ENCODE measurements around the gene MAGI2. TPM values are rescaled to one million over a fixed set of nuclear protein-coding genes. Genes with fewer than 3 reads are reported as not detected.

MAGI2 gene
- total and polyA plus RNA-seq, 2 donors (not counting 3 experiments of a cell fraction or from before 2014, with no cell fraction given) = 0.28 to 6.0 TPM

GRCh38 chr7:78176171-78176570 is 1277.3 kb downstream of the MAGI2 start:
- intact Hi-C loops (cut with micrococcal nuclease) = loop anchor here (2.0 kb wide), 1 partner anchor 163 kb away; no protein-coding TSS in a partner anchor
- no TSS peak for BruUV-seq (replicated peaks)
- DNase-seq (ENCODE audit: low read depth, low spot score) (no peak), FAIRE-seq (no peak)
- Histone ChIP-seq H3K36me3 (ENCODE audit: control insufficient read depth in 2 of 2, extremely low read depth in 1 of 2, insufficient read depth in 2 of 2, low read length in 2 of 2) (no peaks in the 10 kb centered on the region), H4K20me1 (replicated peaks; ENCODE audit: control insufficient read depth, extremely low read depth, insufficient read depth, low read length) (no peaks in the 10 kb centered on the region), H3K4me2 (ENCODE audit: insufficient read depth, low read length) (no peak overlapping the region), H3K27ac (ENCODE audit: insufficient read depth, low read depth, low read length) (no peak overlapping the region), H3K9me1 (replicated peaks; ENCODE audit: control insufficient read depth, extremely low read depth, insufficient read depth, low read length) (no peaks in the 10 kb centered on the region), H2AFZ (ENCODE audit: low read depth, low read length) (no peak overlapping the region), H3K27me3 (ENCODE audit: control insufficient read depth in 2 of 2, insufficient read depth in 2 of 2, low read length in 2 of 2) (no peaks in the 10 kb centered on the region), H3K79me2 (ENCODE audit: control insufficient read depth, insufficient read depth, low read length) (no peaks in the 10 kb centered on the region), H3K9me3 (replicated peaks; ENCODE audit: control insufficient read depth, insufficient read depth, low read length) (no peaks in the 10 kb centered on the region), H3K4me3 (replicated peaks in 1 of 3; ENCODE audit: insufficient read depth in 1 of 3, low read depth in 1 of 3, low read length in 3 of 3) (no peak overlapping the region), H3K9ac (replicated peaks; ENCODE audit: extremely low read depth, insufficient read depth, low read length) (no peak overlapping the region), H3K4me1 (ENCODE audit: control insufficient read depth, extremely low read depth, insufficient read depth, low read length) (no peaks in the 10 kb centered on the region)
- ChIA-PET CTCF (interaction anchor here (1.0 kb wide), 1 partner anchor 84 kb away, joined by 3 read pairs; no protein-coding TSS in a partner anchor), POLR2A (no interaction called here)
- no peak for TF ChIP-seq MAX (IDR thresholded peaks at IDR 0.05; ENCODE audit: insufficient read depth, insufficient read length)
- TF ChIP-seq POLR2A (IDR thresholded peaks at IDR 0.05; ENCODE audit: low read depth, low read length) = no peak
- no peak for TF ChIP-seq GATA2 (IDR thresholded peaks at IDR 0.05; ENCODE audit: insufficient read depth, insufficient read length, low read depth, low read length)
- no peak for TF ChIP-seq MYC (IDR thresholded peaks at IDR 0.05; ENCODE audit: low read depth, low read length)
- TF ChIP-seq EZH2 (IDR thresholded peaks at IDR 0.05; ENCODE audit: borderline replicate concordance, low read depth, low read length, severe bottlenecking) = no peak
- dilution Hi-C loops (cut with MboI; ENCODE audit: extremely low pct_ligation_motif_present, low sequenced_read_pairs) = no loop called here

- Histone ChIP-seq H3K4me3 (replicated peaks in 1 of 3; ENCODE audit: insufficient read depth in 1 of 3, low read depth in 1 of 3, low read length in 3 of 3) (no peak overlapping the region), H3K79me2 (ENCODE audit: control insufficient read depth, insufficient read depth, low read length) (no peaks in the 10 kb centered on the region), H3K9ac (replicated peaks; ENCODE audit: extremely low read depth, insufficient read depth, low read length) (no peak overlapping the region), H3K4me1 (ENCODE audit: control insufficient read depth, extremely low read depth, insufficient read depth, low read length) (no peaks in the 10 kb centered on the region), H3K9me1 (replicated peaks; ENCODE audit: control insufficient read depth, extremely low read depth, insufficient read depth, low read length) (no peaks in the 10 kb centered on the region), H3K27me3 (ENCODE audit: control insufficient read depth in 2 of 2, insufficient read depth in 2 of 2, low read length in 2 of 2) (no peaks in the 10 kb centered on the region), H2AFZ (ENCODE audit: low read depth, low read length) (no peak overlapping the region), H4K20me1 (replicated peaks; ENCODE audit: control insufficient read depth, extremely low read depth, insufficient read depth, low read length) (no peaks in the 10 kb centered on the region), H3K9me3 (replicated peaks; ENCODE audit: control insufficient read depth, insufficient read depth, low read length) (no peaks in the 10 kb centered on the region), H3K36me3 (ENCODE audit: control insufficient read depth in 2 of 2, extremely low read depth in 1 of 2, insufficient read depth in 2 of 2, low read length in 2 of 2) (no peaks in the 10 kb centered on the region), H3K27ac (ENCODE audit: insufficient read depth, low read depth, low read length) (no peak overlapping the region), H3K4me2 (ENCODE audit: insufficient read depth, low read length) (no peak overlapping the region)
- ChIA-PET POLR2A (no interaction called here), CTCF (interaction anchor here (1.0 kb wide), 1 partner anchor 83 kb away, joined by 3 read pairs; no protein-coding TSS in a partner anchor)
- DNase-seq (ENCODE audit: low read depth, low spot score) = peak; percentile 75
- TF ChIP-seq JUN (IDR thresholded peaks at IDR 0.05; ENCODE audit: borderline replicate concordance, insufficient read depth, insufficient read length, low read depth) (no peak), POLR2AphosphoS5 (IDR thresholded peaks at IDR 0.05; ENCODE audit: insufficient read depth, low read depth, low read length) (no peak), GATA2 (IDR thresholded peaks at IDR 0.05; ENCODE audit: insufficient read depth, insufficient read length, low read depth, low read length) (no peak), EZH2 (IDR thresholded peaks at IDR 0.05; ENCODE audit: borderline replicate concordance, low read depth, low read length, severe bottlenecking) (no peak), FOS (IDR thresholded peaks at IDR 0.05; ENCODE audit: borderline replicate concordance, insufficient read depth, low read length) (no peak), MAX (IDR thresholded peaks at IDR 0.05; ENCODE audit: insufficient read depth, insufficient read length) (no peak), POLR2A (IDR thresholded peaks at IDR 0.05; ENCODE audit: low read depth, low read length) (no peak), MYC (IDR thresholded peaks at IDR 0.05; ENCODE audit: low read depth, low read length) (no peak), CTCF (IDR thresholded peaks at IDR 0.05; ENCODE audit: extremely low read depth in 1 of 2, insufficient read depth in 1 of 2, low read depth in 1 of 2, low read length in 2 of 2) (no peak)
- no peak for FAIRE-seq
- no TSS peak for BruUV-seq (replicated peaks)
- intact Hi-C loops (cut with micrococcal nuclease) = loop anchor here (2.0 kb wide), 1 partner anchor 163 kb away; no protein-coding TSS in a partner anchor
- dilution Hi-C loops (cut with MboI; ENCODE audit: extremely low pct_ligation_motif_present, low sequenced_read_pairs) = no loop called here
Measured at GRCh38 chr7:78175330-78176100, 1278.0 kb downstream of the MAGI2 start.
